ENCODE measurements around the gene CNTNAP2.

DNA sequence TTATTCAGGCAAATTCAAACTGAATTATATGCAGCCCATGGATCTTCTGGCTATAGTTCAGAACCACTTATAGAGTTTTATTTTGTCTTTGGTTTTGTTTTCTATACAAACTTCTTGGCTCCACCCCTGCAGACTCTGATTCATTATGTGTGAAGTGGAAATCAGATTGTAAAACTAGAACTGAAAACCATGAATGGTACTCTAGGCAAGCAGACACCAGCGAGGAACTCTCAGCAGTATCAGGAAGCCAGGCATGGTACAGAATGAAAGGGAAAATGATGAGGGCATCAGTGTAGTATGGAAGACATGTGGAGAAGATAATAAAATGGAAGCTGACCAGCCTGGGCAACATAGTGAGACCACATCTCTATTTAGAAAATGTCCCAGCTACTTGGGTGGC, 1447.1 kb downstream of the CNTNAP2 start:
- TF ChIP-seq, protein P1, sequence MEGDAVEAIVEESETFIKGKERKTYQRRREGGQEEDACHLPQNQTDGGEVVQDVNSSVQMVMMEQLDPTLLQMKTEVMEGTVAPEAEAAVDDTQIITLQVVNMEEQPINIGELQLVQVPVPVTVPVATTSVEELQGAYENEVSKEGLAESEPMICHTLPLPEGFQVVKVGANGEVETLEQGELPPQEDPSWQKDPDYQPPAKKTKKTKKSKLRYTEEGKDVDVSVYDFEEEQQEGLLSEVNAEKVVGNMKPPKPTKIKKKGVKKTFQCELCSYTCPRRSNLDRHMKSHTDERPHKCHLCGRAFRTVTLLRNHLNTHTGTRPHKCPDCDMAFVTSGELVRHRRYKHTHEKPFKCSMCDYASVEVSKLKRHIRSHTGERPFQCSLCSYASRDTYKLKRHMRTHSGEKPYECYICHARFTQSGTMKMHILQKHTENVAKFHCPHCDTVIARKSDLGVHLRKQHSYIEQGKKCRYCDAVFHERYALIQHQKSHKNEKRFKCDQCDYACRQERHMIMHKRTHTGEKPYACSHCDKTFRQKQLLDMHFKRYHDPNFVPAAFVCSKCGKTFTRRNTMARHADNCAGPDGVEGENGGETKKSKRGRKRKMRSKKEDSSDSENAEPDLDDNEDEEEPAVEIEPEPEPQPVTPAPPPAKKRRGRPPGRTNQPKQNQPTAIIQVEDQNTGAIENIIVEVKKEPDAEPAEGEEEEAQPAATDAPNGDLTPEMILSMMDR (IDR thresholded peaks at IDR 0.05) = no peak
- TF ChIP-seq POLR2A (IDR thresholded peaks at IDR 0.05) = no peak
